HEK293T (cell line): ENCODE measurements around the gene ACSM4.

Experiments
- BHLHE40 ChIP-seq: fragments of 450-650 bp; IDR thresholded peaks from 2 replicates; pipeline ENCODE4 v1.6.1; 2016; ENCODE audit warnings: mild to moderate bottlenecking, moderate library complexity, borderline replicate concordance
- ELF4 ChIP-seq: fragments of 450-650 bp; IDR thresholded peaks from 2 replicates; pipeline ENCODE4 v1.6.1; 2017; ENCODE audit warnings: antibody characterized with exemption
- FOXA1 ChIP-seq: fragments of 450-650 bp; IDR thresholded peaks from 2 replicates; pipeline ENCODE4 v1.6.1; 2016; ENCODE audit warnings: mild to moderate bottlenecking
- FOXK2 ChIP-seq: fragments of 450-650 bp; IDR thresholded peaks from 2 replicates; pipeline ENCODE4 v1.6.1; 2016; ENCODE audit warnings: mild to moderate bottlenecking
- FOXM1 ChIP-seq: fragments of 450-650 bp; IDR thresholded peaks from 2 replicates; pipeline ENCODE4 v1.6.1; 2017; ENCODE audit warnings: mild to moderate bottlenecking, borderline replicate concordance
- HDGF ChIP-seq: fragments of 450-650 bp; IDR thresholded peaks from 2 replicates; pipeline ENCODE4 v1.6.1; 2017; ENCODE audit warnings: antibody characterized with exemption, borderline replicate concordance
- L3MBTL2 ChIP-seq: fragments of 450-650 bp; conservative IDR thresholded peaks from 2 replicates; pipeline ENCODE4 v1.6.1; 2016; ENCODE audit warnings: mild to moderate bottlenecking
- LEF1 ChIP-seq: fragments of 450-650 bp; IDR thresholded peaks from 2 replicates; pipeline ENCODE4 v1.6.1; 2017; ENCODE audit warnings: mild to moderate bottlenecking, borderline replicate concordance
- NFRKB ChIP-seq: fragments of 450-650 bp; IDR thresholded peaks from 2 replicates; pipeline ENCODE4 v1.6.1; 2016; ENCODE audit warnings: mild to moderate bottlenecking, moderate library complexity
- SP1 ChIP-seq: fragments of 450-650 bp; IDR thresholded peaks from 2 replicates; pipeline ENCODE4 v1.6.1; 2017
- SUZ12 ChIP-seq: fragments of 450-650 bp; IDR thresholded peaks from 2 replicates; pipeline ENCODE4 v1.6.1; 2016; ENCODE audit warnings: mild to moderate bottlenecking
- TARDBP ChIP-seq: fragments of 450-650 bp; IDR thresholded peaks from 2 replicates; pipeline ENCODE4 v1.6.1; 2016
- ZNF384 ChIP-seq: fragments of 450-650 bp; IDR thresholded peaks from 2 replicates; pipeline ENCODE4 v1.6.1; 2016
- TF ChIP-seq, protein P1 (sequence below): fragments of 450-650 bp; IDR thresholded peaks from 2 replicates; pipeline ENCODE4 v1.6.1; 2016

DNA sequence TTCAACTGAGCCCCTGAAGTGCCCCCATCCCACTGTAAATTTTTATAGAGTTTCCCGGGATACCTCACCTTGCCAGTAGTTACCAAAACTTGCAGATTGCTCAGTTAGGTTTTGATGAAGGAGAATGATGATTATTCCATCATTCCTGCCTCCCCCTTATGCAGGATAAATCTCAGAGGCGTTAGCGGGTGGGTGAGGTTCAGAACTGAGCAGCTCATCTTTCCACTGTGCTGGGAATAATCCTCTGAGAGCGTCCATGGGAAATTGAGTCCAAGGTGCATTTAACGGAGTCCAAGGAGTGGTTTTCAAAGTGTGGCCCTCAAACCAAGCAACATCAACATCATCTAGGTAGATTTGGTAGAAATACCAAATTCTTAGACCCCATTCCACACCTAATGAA lies 18.7 kb downstream of the ACSM4 start:
- TF ChIP-seq, protein P1, sequence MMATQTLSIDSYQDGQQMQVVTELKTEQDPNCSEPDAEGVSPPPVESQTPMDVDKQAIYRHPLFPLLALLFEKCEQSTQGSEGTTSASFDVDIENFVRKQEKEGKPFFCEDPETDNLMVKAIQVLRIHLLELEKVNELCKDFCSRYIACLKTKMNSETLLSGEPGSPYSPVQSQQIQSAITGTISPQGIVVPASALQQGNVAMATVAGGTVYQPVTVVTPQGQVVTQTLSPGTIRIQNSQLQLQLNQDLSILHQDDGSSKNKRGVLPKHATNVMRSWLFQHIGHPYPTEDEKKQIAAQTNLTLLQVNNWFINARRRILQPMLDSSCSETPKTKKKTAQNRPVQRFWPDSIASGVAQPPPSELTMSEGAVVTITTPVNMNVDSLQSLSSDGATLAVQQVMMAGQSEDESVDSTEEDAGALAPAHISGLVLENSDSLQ = no peak
- TF ChIP-seq FOXM1 (no peak), NFRKB (no peak), SP1 (no peak), FOXK2 (no peak), BHLHE40 (no peak), FOXA1 (no peak), ELF4 (no peak), L3MBTL2 (no peak), TARDBP (no peak), ZNF384 (no peak), SUZ12 (no peak), HDGF (no peak), LEF1 (no peak)
